Activated CD8-positive, alpha-beta memory T cell treated with anti-CD3 and anti-CD28 coated beads for 48 hours (primary cell): ENCODE measurements around the gene DIPK1B.
"Not testable (repeated sequence)": the region's sequence is repeated elsewhere in the genome, so short reads cannot be mapped to it uniquely, and the experiment has no call there.

ENCODE experiments used
- DNase-seq, 3 experiments: peaks; one replicate each; pipeline ENCODE4 v3.0.0-alpha.2; 2020; ENCODE audit warnings: low read depth in 2 of 3, low spot score in 2 of 3

Gene DIPK1B

GRCh38 chr9:136698635-136699246, 13.6 kb upstream of the DIPK1B start:
- no peak for DNase-seq

GRCh38 chr9:136700304-136700703, 12.1 kb upstream of the DIPK1B start:
- no peak for DNase-seq

- DNase-seq: peak in 1 of 3 experiments; percentile 50
These were observed 11.3 kb upstream of the DIPK1B start for GRCh38 chr9:136700959-136701667.

- no peak for DNase-seq
These were observed 10.7 kb upstream of the DIPK1B start for GRCh38 chr9:136701668-136702053.

DNA sequence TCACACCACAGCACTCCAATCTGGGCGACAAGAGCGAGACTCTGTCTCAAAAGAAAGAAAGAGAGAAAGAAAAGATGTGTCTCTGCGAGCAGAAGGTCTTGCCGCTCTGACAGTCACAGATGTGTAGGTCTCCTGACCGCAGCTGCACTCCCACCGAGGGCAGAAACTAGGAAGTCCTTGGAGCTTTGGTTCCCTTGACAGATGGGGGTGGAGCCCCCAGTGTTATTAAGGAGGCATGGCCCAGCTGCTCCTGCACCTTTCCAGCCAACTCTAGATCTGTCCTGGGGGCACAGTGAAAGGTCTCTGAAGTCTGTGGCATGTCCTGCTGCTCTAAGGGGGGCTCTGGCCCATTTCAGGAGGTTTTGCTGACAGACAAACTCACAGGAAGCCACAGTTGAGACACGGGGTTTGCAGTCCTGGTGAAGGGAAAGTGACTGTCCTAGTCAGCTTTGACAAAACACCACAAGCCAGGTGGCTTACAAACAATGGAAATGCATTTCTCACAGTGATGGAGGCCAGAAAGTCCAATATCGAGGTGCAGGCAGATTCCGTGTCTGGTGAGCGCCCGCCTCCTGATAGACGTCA, 9.0 kb upstream of the DIPK1B start:
- no peak for DNase-seq

DNA sequence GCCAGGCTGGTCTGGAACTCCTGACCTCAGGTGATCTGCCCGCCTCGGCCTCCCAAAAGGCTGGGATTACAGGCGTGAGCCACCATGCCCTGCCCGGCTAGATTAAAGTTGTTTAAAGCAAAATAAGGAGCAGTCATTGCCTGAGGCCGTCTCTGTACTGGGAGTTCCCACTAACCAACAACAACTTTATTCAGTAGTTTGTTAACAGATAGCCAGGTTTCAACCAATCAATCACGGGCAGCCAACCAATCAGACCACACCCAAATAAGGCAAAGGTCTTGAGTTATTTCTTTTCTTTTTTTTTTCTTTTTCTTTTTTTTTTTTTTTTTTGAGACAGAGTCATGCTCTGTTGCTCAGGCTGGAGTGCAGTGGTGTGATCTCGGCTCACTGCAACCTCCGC, 7.6 kb upstream of the DIPK1B start:
- DNase-seq: not testable (repeated sequence)

GRCh38 chr9:136705564-136705963, 6.8 kb upstream of the DIPK1B start:
- DNase-seq: no peak

- no peak for DNase-seq
These were observed 5.4 kb upstream of the DIPK1B start for GRCh38 chr9:136707011-136707410.

DNA sequence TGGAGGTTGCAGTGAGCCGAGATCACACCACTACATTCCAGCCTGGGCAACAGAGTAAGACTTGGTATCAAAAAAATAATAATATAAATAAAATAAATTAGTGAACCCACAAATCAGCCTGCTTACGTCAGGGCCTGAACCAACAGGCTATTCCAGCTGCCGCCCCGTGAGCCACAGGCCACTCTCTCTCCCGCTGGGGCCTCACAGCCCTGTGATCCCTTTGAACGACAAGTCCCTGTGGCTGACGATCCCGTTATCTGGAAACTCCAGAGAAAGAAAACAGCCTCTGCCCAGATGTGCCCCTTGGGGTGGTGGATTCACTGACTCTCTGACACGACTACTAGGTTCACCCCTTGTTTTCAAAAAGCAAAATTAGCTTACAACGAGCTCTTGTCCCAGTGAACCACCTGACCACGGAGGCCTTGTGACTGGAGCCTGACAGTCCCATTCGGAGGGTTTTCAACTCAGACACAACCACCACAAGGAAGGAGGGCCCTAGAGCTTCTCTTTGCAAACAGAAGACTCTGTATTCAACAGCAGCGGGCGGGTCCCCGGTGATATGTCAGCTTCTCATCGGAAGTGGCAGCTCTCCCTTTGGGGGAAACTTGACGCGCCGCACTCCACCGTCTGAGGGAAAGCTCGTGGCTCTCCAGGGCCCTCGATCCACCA, 4.4 kb upstream of the DIPK1B start:
- DNase-seq: no peak

DNA sequence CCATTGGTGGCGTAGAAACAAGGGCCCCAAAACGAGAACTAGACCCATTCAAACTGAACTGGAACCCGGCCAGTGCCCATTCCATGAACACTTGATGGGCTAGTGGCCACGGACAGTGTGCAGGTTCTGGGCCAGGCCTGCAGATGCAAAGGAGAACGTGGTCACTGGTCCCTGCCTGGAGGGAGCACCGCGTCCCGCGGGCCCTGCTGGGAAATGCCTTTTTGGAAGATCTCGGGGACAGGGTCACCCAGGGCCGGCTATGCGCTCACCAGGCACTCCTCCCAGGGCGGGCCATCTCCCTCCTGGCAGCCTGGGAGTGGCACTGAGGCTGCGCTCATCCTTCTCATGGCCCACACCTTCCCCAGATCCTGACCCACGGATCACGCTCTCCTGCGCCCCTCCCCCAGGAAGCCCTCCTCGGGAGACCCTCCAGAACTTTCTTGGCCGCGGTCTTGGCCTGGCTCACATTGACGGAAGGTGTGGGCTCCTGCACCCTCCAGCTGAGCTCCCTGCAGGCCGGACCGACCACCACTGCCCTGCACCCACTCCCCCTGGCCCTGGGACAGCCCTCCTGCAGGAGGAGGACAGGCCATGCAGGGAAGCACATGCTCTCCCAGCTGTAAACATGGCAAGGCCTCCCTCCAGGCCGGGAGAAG, 2.8 kb upstream of the DIPK1B start:
- no peak for DNase-seq

DNA sequence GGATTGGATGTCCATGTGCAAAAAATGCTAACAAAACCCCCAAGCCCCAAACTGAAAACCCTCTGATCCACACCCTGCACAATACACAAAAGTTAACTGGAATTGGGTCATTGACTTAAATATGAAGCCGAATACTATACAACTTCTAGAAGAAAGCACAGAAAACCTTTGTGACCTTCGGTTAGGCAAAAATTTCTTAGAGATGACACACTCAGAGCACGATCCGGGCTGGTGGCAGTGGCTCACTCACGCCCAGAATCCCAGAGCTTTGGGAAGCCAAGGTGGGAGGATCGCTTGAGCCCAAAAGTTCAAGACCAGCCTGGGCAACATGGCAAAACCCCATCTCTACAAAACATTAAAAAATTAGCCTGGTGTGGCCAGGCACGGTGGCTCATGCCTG, 1.8 kb upstream of the DIPK1B start:
- no peak for DNase-seq

GRCh38 chr9:136711219-136711648, 1.1 kb upstream of the DIPK1B start:
- not testable (repeated sequence) for DNase-seq

DNA sequence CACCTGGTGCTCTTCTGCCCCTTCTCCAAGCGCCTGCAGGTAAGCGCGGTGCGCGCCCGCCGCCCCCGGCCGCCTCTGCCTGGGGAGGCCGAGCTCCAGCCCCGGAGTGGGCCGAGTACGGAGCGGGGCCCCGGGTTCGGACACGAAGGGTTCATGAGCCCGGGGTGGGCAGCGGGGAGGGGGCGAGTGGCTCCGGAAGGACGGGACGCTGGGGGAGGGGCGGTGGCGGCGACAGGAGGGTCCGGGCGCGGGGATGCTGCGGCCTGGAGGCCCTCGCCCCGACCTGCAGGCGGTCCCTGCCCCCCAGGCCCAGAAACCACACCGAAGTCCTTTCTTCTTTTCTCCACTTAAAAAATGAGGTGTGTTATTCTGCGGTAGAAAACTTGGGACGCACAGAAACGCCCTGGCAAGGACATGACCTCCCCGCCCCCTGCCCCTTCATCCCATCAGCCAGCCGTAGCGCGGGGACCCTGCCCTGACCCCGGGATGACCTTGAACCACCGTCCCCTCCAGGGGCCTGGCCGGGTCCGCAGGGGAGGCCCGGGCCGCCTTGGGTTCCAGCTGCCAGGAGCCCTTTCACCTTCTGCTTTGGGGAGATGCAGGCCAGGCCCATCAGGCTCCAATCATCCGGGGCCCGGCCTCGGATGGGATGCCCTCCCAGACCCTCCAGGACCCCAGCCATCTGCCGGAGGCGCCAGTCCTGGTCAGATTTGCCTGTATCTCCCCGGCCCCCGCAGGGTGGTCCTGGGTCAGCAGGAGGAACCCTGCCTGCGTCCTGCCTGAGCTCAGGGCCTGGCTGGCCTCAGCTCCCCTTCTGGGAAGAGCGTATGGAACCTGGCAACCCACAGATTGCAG, 545 bp downstream of the DIPK1B start:
- no peak for DNase-seq

- no peak for DNase-seq
These were observed 1.2 kb downstream of the DIPK1B start for GRCh38 chr9:136713550-136713949.

GRCh38 chr9:136714096-136714892, 1.9 kb downstream of the DIPK1B start:
- DNase-seq: no peak

DNA sequence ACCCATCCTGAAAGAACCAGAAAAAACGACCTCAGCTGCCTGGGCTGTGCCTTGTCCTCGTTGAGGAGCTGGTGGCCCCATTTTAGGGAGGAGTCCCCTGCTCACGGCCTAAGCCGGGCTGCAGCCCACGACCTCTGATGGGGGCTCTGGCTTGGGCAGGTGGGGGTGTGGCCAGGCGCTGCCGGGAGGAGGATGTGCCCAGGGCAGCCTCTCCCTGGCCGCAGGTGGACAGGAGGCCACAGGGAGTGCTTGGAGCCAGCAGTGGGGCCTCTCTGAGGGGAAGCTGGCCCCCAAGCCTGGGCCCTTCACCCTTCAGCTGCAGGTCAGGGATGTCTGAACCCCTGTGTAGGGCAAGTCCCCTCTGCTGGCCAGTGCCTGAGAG, 2.5 kb downstream of the DIPK1B start:
- DNase-seq: no peak

DNA sequence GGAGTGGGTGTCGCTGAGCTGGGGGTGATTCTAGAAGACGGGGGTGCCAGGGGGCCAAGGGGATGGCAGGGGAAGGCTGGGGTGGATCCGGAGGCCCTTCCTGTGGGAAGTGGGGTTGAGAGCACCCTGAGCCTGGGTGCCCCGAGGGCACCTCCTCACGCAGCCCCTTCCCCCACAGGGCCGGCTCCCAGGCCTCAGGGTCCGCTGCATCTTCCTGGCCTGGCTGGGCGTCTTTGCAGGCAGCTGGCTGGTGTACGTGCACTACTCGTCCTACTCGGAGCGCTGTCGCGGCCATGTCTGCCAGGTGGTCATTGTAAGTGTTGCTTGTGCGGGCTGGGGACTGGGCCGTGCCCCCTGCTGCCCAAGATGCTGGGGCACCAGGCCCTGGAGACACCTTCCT, 5.0 kb downstream of the DIPK1B start:
- no peak for DNase-seq

DNA sequence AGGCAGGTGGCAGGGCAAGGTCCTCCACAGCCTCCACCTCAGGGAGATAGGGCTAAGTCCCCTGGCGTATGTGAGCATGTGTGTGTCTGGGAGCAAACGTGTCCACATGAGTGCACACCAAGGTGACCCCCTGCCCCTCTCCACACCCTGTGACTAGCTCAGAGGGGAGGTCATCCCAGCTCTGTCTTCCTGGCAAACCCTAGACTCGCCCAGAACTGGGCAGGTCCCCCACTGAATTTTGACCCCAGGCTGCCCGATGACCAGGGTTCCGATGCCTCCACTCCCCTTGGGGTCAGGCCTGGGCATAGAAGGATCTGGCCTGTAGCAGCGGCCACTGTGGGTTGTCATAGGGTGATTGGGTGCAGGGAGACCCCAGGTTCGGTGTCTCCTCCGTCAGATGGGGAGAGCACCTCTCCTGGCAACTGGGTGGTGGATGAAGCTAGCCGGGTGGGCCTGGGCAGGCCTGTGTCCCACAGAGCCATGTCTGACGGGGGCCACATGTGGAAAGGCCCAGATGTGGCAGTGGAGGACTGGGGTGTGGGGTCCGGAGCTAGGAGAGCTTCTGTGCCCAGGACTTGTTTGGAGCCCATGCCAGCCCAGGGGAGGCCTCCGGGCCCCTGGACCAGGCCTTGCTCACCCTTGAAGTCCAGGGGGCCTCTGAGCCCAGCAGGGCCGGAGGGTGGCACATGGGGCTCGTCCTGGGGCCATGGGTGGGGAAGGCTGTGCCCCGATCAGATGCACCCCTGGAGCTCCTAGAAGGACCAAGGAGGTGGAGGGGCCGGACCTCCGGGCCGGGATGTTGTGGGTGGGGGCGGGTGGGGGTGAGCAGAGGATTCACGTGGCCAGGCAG, 6.2 kb downstream of the DIPK1B start:
- DNase-seq: no peak
